DOHH2 (cell line): ENCODE results near the gene ECEL1.
"Not testable (repeated sequence)": the region's sequence is repeated elsewhere in the genome, so short reads cannot be mapped to it uniquely, and the experiment has no call there.

ENCODE experiments used
- H3F3A ChIP-seq: fragments of 200-600 bp; sonication (generic), shearing (Covaris generic); 2 replicates; pipeline ENCODE4 v1.6.0; 2016; ENCODE audit warnings: antibody characterized with exemption, mild to moderate bottlenecking; ENCODE audit not compliant: control insufficient read depth, insufficient read depth
- H3K27ac ChIP-seq: fragments of 200-600 bp; sonication (generic); 2 replicates; pipeline ENCODE4 v1.5.1; 2014; ENCODE audit warnings: low read depth, mild to moderate bottlenecking, low read length, moderate library complexity
- H3K27me3 ChIP-seq: fragments of 200-600 bp; sonication (generic); 2 replicates; pipeline ENCODE4 v1.6.1; 2014; ENCODE audit warnings: mild to moderate bottlenecking, low read length, mixed read lengths; ENCODE audit not compliant: control insufficient read depth
- H3K36me3 ChIP-seq: fragments of 200-600 bp; sonication (generic); 2 replicates; pipeline ENCODE4 v1.6.1; 2014; ENCODE audit warnings: mild to moderate bottlenecking, low read length, moderate library complexity, mixed read lengths; ENCODE audit not compliant: control insufficient read depth
- H3K4me1 ChIP-seq: fragments of 200-600 bp; sonication (generic); 2 replicates; pipeline ENCODE4 v1.6.1; 2014; ENCODE audit warnings: mild to moderate bottlenecking, low read length, mixed read lengths; ENCODE audit not compliant: control insufficient read depth
- H3K4me2 ChIP-seq: fragments of 200-600 bp; sonication (generic); 2 replicates; pipeline ENCODE4 v1.6.0; 2014; ENCODE audit warnings: mild to moderate bottlenecking, low read length, moderate library complexity
- H3K4me3 ChIP-seq: fragments of 200-600 bp; sonication (generic); 2 replicates; pipeline ENCODE4 v1.5.1; 2014; ENCODE audit warnings: mild to moderate bottlenecking, low read length, mixed read lengths
- H3K79me2 ChIP-seq: fragments of 200-600 bp; sonication (generic); 2 replicates; pipeline ENCODE4 v1.6.1; 2014; ENCODE audit warnings: mild to moderate bottlenecking, low read length, mixed read lengths; ENCODE audit not compliant: control insufficient read depth
- H3K9me2 ChIP-seq: fragments of 200-600 bp; sonication (generic); replicated peaks from 2 replicates; pipeline ENCODE4 v1.6.1; 2014; ENCODE audit warnings: mild to moderate bottlenecking, low read length, mixed read lengths; ENCODE audit not compliant: control insufficient read depth
- H3K9me3 ChIP-seq: fragments of 200-600 bp; sonication (generic); 2 replicates; pipeline ENCODE4 v1.6.1; 2014; ENCODE audit warnings: antibody characterized with exemption, low read length, mixed read lengths; ENCODE audit not compliant: control insufficient read depth, insufficient read depth
- H4K20me1 ChIP-seq: fragments of 200-600 bp; sonication (generic); 2 replicates; pipeline ENCODE4 v1.6.0; 2014; ENCODE audit warnings: low read depth, mild to moderate bottlenecking, antibody characterized with exemption, low read length, moderate library complexity; ENCODE audit not compliant: control insufficient read depth, insufficient read depth
- CTCF ChIP-seq: fragments of 200-600 bp; sonication (generic); IDR thresholded peaks from one replicate; pipeline ENCODE4 v1.5.1; 2014; ENCODE audit warnings: antibody characterized with exemption, mild to moderate bottlenecking, low read depth, low read length; ENCODE audit not compliant: poor library complexity, severe bottlenecking
- EZH2phosphoT487 ChIP-seq: fragments of 200-600 bp; sonication (generic); IDR thresholded peaks from 2 replicates; pipeline ENCODE4 v1.6.1; 2017; ENCODE audit warnings: borderline replicate concordance, mild to moderate bottlenecking, antibody characterized with exemption, low read length, moderate library complexity, mixed read lengths

ECEL1 gene

DNA sequence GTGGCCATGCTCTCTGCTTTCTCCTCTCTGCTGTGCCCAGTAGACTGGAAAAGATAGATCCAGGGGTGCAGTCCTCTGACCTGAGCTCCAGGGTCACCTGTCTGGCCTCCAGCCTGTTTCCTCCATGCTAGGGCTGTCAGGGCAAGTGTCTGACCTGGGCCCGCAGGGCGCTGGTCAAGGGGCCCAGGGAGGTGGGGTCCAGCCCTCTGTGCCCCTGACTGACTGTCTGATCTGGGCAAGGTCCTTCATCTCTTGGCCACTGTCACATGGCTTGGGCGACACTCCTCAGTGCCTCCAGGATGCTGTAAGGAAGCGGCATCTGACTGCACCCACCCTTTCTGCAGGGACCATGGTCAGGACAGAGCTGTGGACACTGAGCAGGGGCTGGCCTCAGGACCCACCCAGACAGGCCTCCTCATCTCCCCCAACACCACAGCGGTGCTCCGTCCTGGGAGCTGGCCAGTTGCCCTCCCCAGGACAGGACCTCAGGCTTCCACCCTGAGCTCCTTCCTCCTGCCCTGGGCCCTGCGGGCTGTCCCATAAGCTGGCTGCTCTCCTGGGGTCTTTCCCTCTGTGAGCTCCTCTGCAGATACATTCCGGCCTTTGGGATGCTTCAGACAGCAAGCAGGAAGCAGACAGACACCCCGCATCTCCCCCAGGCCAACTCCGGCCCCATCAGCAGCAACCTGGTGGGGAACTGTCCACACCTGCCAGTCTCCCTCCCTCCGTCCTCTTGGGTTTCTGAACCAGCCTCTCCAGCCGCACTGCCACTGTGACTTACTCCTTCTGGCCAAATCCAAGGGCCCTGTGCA is 52.9 kb downstream of the ECEL1 start:
- Histone ChIP-seq H3K79me2 (no peaks in the 10 kb centered on the region), H3K9me2 (no peaks in the 10 kb centered on the region), H4K20me1 (no peaks in the 10 kb centered on the region), H3K4me1 (peaks cover 12% of the 10 kb centered on the region), H3K9me3 (no peaks in the 10 kb centered on the region), H3K4me2 (no peak overlapping the region), H3K27ac (no peak overlapping the region), H3K4me3 (no peak overlapping the region), H3K36me3 (no peaks in the 10 kb centered on the region), H3F3A (no peaks in the 10 kb centered on the region), H3K27me3 (no peaks in the 10 kb centered on the region)
- TF ChIP-seq EZH2phosphoT487 (no peak), CTCF (no peak)

DNA sequence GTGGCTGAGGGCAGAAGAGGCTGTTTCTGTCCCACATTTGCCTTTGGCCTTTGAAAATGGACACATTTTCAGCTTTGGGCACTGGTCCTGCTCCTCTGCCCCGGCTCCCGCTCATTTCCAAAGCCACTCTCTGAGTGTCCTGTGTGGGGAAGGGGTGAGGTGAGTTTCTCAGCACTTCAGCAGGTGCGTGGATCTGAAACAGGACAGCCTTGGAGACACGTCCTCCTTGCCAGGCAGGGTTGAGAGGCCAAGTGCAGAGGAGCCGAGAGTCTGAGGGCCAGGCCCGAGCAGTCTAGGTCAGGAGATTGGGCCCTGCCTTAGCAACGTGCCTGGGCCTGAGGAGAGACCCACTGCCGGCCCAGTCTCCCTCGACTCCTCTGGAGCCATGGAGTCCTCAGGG is 53.5 kb downstream of the ECEL1 start:
- Histone ChIP-seq H3K4me3 (no peak overlapping the region), H4K20me1 (no peaks in the 10 kb centered on the region), H3K36me3 (no peaks in the 10 kb centered on the region), H3K4me2 (no peak overlapping the region), H3K9me3 (no peaks in the 10 kb centered on the region), H3K27ac (no peak overlapping the region), H3K9me2 (no peaks in the 10 kb centered on the region), H3K79me2 (no peaks in the 10 kb centered on the region), H3F3A (no peaks in the 10 kb centered on the region), H3K27me3 (no peaks in the 10 kb centered on the region), H3K4me1 (peaks cover 18% of the 10 kb centered on the region)
- TF ChIP-seq EZH2phosphoT487 (no peak), CTCF (no peak)

DNA sequence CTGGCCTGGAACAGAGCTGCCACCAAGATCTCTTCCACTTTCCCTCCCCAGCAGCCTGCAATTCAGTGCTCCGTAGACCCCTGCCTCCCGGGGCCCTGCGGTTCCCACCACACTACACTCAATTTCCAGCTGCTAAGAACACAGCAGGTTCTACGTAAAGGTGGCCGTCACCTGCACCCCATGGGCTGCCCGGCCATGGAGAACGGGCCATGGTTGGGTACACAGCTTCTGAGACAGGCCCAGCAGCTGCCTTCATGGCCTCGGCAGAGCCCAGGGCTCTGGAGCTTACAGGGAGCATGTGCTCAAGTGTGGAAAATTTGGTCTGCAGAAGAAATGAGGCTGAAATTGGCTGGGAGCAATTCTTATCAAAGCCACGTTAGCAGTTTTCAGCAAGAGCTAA is 54.0 kb downstream of the ECEL1 start:
- H3K9me2 ChIP-seq, H3K4me3 ChIP-seq: not testable (repeated sequence)

GRCh38 chr2:232432598-232433184 is 54.9 kb downstream of the ECEL1 start:
- Histone ChIP-seq H3K27ac (no peak overlapping the region), H3K9me3 (no peaks in the 10 kb centered on the region), H3F3A (no peaks in the 10 kb centered on the region), H3K9me2 (no peaks in the 10 kb centered on the region), H3K27me3 (no peaks in the 10 kb centered on the region), H3K4me3 (no peak overlapping the region), H4K20me1 (no peaks in the 10 kb centered on the region), H3K79me2 (no peaks in the 10 kb centered on the region), H3K4me2 (no peak overlapping the region), H3K4me1 (peaks cover 18% of the 10 kb centered on the region), H3K36me3 (no peaks in the 10 kb centered on the region)
- TF ChIP-seq CTCF (peak; percentile 33), EZH2phosphoT487 (no peak)

More for the DNA sequence above, 54.0 kb downstream of the ECEL1 start:
- not testable (repeated sequence) for H3K27ac ChIP-seq, H3K4me2 ChIP-seq, H3F3A ChIP-seq, H3K27me3 ChIP-seq, H3K9me3 ChIP-seq, H3K79me2 ChIP-seq, H3K36me3 ChIP-seq, H4K20me1 ChIP-seq
- H3K4me1 ChIP-seq: peaks cover 18% of the 10 kb centered on the region
